Measurements from ENCODE around the gene SLC16A3. TPM values are rescaled to one million over a fixed set of nuclear protein-coding genes. Genes with fewer than 3 reads are reported as not detected.
"Not testable (repeated sequence)": the region's sequence is repeated elsewhere in the genome, so short reads cannot be mapped to it uniquely, and the experiment has no call there.

SLC16A3 gene
- total RNA-seq, 1 donor: 44.6 TPM

DNA sequence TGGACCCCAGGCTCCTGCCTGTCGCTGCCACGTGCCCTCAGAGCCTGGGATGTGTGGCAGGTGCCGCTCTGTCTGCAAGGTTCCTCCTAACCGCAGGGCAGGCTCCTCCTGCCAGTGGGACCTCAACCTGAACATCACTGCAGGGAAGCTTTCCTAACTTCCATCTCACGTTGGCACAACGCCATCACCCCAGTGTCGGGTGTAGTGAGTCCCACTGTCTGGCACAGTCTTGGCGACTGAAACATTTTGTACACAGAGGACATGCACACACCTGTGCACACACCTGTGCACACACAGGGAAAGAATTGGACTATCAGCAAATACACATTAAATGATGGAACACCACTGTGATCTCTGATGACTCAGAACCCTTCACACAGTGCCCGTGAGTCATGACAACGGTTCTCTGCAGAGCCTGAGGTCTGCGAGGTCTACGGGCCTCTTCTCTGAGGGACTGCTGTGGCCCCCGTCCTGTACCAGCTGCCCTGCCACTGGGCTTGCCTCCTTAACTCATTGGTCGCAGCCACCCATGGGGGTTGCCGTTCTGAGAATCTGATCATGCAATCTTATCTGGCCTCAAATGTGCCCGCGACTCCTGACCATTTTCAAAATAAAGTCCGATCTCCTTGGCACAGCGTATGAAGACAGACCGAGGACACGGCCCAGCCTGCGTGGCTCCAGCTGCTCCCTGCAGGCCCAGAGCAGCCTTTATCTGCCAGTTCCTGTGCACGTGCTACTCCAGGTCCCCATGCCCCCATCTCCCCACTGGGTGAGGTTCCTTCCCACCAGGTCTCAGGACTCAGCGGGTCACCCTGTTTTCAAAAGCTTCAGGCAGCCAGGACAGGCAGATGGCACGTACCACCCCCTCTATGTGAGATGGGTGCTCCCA lies 23.8 kb upstream of the SLC16A3 start:
- H3K4me3 ChIP-seq (ENCODE audit: low read depth, low read length): no peak overlapping the region
- peak; percentile 60 for DNase-seq (ENCODE audit: low read depth)
- no peak for TF ChIP-seq CTCF (IDR thresholded peaks at IDR 0.05; ENCODE audit: insufficient read depth, low read length)

GRCh38 chr17:82205720-82206508 lies 22.9 kb upstream of the SLC16A3 start:
- TF ChIP-seq CTCF (IDR thresholded peaks at IDR 0.05; ENCODE audit: insufficient read depth, low read length): peak; percentile 90
- H3K4me3 ChIP-seq (ENCODE audit: low read depth, low read length): no peak overlapping the region
- peak; percentile 88 for DNase-seq (ENCODE audit: low read depth)

- H3K4me3 ChIP-seq (ENCODE audit: low read depth, low read length); DNase-seq (ENCODE audit: low read depth): not testable (repeated sequence)
These were observed 18.2 kb upstream of the SLC16A3 start for GRCh38 chr17:82210655-82211054.

- TF ChIP-seq CTCF (IDR thresholded peaks at IDR 0.05; ENCODE audit: insufficient read depth, low read length): no peak
These were observed 16.3 kb upstream of the SLC16A3 start, which contains the start of gene CCDC57 for GRCh38 chr17:82212331-82213250. CCDC57 (minus strand) TSS chr17:82212842; CDS start chr17:82201944, 10,898 bp downstream.

DNA sequence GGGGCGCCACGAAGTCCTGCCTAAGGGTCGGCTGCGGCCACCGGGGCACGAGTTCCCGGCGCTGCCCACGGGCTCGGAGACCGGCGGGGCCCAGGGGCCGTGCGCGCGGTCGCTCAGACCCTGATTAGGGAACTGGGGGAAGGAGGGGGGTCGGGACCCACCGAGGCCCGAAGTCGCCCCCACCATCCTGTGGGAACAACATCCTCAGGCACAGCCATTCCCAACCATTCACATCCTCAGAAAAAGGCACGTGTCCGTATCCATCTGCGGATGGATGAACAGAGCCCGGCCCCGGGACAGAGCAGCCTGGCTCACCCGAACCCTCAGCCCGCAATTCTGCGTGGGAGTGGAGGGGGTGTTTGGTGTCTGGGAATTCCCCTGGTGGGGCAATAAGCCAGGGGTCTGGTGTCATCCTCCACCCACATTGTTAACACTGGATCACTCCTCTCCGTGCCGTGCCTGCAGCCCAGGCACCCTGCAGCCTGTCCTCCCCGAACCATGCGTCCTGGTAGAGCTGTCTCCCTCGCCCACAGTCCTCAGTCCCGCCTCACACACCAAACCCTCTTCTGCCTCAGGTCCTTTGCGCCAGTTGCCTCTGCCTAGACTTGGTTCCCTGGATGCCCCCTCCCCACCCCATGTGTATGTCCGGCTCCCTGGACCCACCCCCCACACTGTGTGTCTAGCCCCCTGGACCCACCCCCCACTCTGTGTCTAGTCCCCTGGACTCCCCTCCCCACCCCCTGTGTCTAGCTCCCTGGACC lies 15.4 kb upstream of the SLC16A3 start:
- peak; percentile 75 for DNase-seq (ENCODE audit: low read depth)
- peak overlapping the region; percentile 75 for H3K4me3 ChIP-seq (ENCODE audit: low read depth, low read length)
- no peak for TF ChIP-seq CTCF (IDR thresholded peaks at IDR 0.05; ENCODE audit: insufficient read depth, low read length)

More at GRCh38 chr17:82212331-82213250, 16.3 kb upstream of the SLC16A3 start, which contains the start of gene CCDC57:
- peak; percentile 72 for DNase-seq (ENCODE audit: low read depth)
- peak within 1 kb of the TSS; percentile 75 for H3K4me3 ChIP-seq (ENCODE audit: low read depth, low read length)

DNA sequence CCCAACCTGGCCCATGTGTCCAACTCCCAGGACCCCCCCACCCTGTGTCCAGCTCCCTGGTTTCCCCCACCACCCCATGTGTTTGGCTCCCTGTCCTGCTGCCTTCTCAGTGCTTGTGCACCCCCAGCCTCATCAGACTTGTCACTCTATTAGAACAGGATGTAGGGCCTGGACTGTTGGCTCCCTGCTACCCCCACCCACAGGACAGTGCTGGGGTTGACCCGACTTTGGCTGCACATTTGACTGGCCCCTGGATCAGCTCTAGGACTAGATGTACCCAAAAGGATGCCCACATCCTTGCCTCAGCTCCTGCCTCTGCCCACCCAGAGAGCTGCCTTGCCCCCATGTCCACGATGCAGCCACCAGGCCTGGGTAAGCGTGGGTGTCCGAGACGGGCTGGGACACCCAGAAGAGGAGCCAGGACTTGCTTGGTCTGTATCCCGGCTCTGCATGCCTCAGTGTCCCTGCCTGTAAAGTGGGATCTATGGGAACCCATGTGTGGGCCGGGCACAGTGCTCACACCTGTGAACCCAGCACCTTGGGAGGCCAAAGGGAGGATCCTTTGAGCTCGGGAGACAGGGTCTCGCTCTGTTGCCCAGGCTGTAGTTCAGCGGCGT lies 14.7 kb upstream of the SLC16A3 start:
- no peak overlapping the region for H3K4me3 ChIP-seq (ENCODE audit: low read depth, low read length)
- DNase-seq (ENCODE audit: low read depth): no peak
- no peak for TF ChIP-seq CTCF (IDR thresholded peaks at IDR 0.05; ENCODE audit: insufficient read depth, low read length)

Data from fibroblast of the aortic adventitia (primary cell).